Adrenal gland (tissue), 12 donors: ENCODE data around the gene USF1. TPM values are rescaled to one million over a fixed set of nuclear protein-coding genes. Genes with fewer than 3 reads are reported as not detected.
A peak's percentile ranks its signal among the peaks of the same experiment; 100 is the strongest.
"Not testable (repeated sequence)": the region's sequence is repeated elsewhere in the genome, so short reads cannot be mapped to it uniquely, and the experiment has no call there.

Experiments used
- DNase-seq, 7 donors: peaks; one replicate each; pipeline ENCODE4 v3.0.0-alpha.2; 2019 to 2020
- H3K27ac ChIP-seq, 5 donors: fragments of 200-600 bp; sonication (generic) in 4 of 5; 1 replicate in 3 of 5; 2 replicates in 2 of 5; pipeline versions ENCODE4 v1.5.1 to v1.8.0; 2016 to 2020; ENCODE audit warnings: mild to moderate bottlenecking in 1 of 5
- H3K27me3 ChIP-seq: fragments of 200-600 bp; 2 replicates; pipeline ENCODE4 v1.8.0; 2021
- H3K36me3 ChIP-seq, 2 donors: fragments of 200-600 bp; replicated peaks in 1 of 2; 1 replicate in 1 of 2; 2 replicates in 1 of 2; pipeline versions ENCODE4 v1.5.1 to v1.8.0; 2018 to 2022
- H3K4me1 ChIP-seq, 2 donors: fragments of 200-600 bp; replicated peaks in 1 of 2; 1 replicate in 1 of 2; 2 replicates in 1 of 2; pipeline versions ENCODE4 v1.5.1 to v1.8.0; 2018 to 2021
- H3K4me3 ChIP-seq, 4 donors: fragments of 200-600 bp; sonication (generic) in 3 of 4; one replicate each; pipeline ENCODE4 v1.5.1; 2016 to 2018
- H3K9me3 ChIP-seq, 3 donors: fragments of 200-600 bp; sonication (generic) in 1 of 3; replicated peaks in 1 of 3; 1 replicate in 2 of 3; 2 replicates in 1 of 3; pipeline versions ENCODE4 v1.5.1 to v1.8.0; 2016 to 2021
- CTCF ChIP-seq, 6 experiments: fragments of 450-650 bp in 4 of 6; fragments of 200-600 bp in 2 of 6; sonication (generic) in 1 of 6; IDR thresholded peaks; 1 replicate in 5 of 6; 2 replicates in 1 of 6; pipeline versions ENCODE4 v1.5.1 to v1.8.0; 2016 to 2021; ENCODE audit warnings: antibody characterized with exemption in 6 of 6, mild to moderate bottlenecking in 2 of 6, moderate library complexity in 1 of 6
- POLR2A ChIP-seq, 2 donors: fragments of 450-650 bp; IDR thresholded peaks; one replicate each; pipeline ENCODE4 v1.6.1; 2017; ENCODE audit warnings: antibody characterized with exemption in 2 of 2, mild to moderate bottlenecking in 2 of 2, moderate library complexity in 1 of 2
- WGBS, 4 donors: extraction: QIAGEN DNeasy Blood & Tissue Kit in 2 of 4; methylation state at CpG; one replicate each; pipeline versions ENCODE4 v1.1.5 to v1.1.7; 2013 to 2017; 5-methylcytosine and 5-hydroxymethylcytosine counted together
- intact Hi-C, 2 donors: fragments of 100-400 bp; cut with DNase I; formaldehyde crosslinking; loops; one replicate each; pipeline versions ENCODE4 v1.14.1 to v1.15.0; 2022 to 2023
- polyA plus RNA-seq, 3 donors: library from polyadenylated mRNA; stranded (reverse); fragments of 200-250 nt in 2 of 3; fragments of 350-450 nt in 1 of 3; fragmentation: Illumina TruSeq in 1 of 3; extraction: RNeasy Lipid Tissue Mini Kit (QIAGEN cat#74804) in 1 of 3; gene quantifications; one replicate each; pipeline ENCODE4 v1.2.3, GENCODE V29; 2013 to 2014
- total RNA-seq, 9 donors: library from RNA; depleted of rRNA in 4 of 9; stranded (reverse); fragments of >200 nt in 4 of 9; fragments of 120-200 nt in 1 of 9; fragmentation: NEBNext Ultra II Directional in 1 of 9; extraction: Animal tissue kit (Norgen Biotek cat#: 25700) in 1 of 9; gene quantifications; one replicate each; pipeline versions ENCODE4 v1.1.0 to v1.2.4, GENCODE V29; 2013 to 2023
- donor health status: healthy with polysubstance abuse.
- donor health status: Bipolar disorder and iron deficiency.
- donor health status: DM: yes; HTN: yes; CAD: no.
- donor health status: DM: no; HTN: no; CAD: no.
- donor health status: DM: no; HTN: no; CAD: no.
- donor health status: DM: yes; HTN: yes; CAD: no.

The USF1 gene
- total and polyA plus RNA-seq, 12 donors: 41.3 to 153 (median 63.7) TPM

- intact Hi-C loops: no loop called here
- WGBS, 4 donors: 68 to 78% (median 73%) methylated on average over 9 of the region's 9 CpGs
- H3K27ac ChIP-seq: peak overlapping the region; percentile 13 to 87 (median 56)
- no peaks in the 10 kb centered on the region for H3K4me1 ChIP-seq
- no peaks in the 10 kb centered on the region for H3K36me3 ChIP-seq
- H3K4me3 ChIP-seq: peak overlapping the region in 1 of 4 donors; percentile 55
- H3K27me3 ChIP-seq: peaks cover 6% of the 10 kb centered on the region
- no peaks in the 10 kb centered on the region for H3K9me3 ChIP-seq
- no peak for TF ChIP-seq POLR2A (IDR thresholded peaks at IDR 0.05)
- no peak for TF ChIP-seq CTCF (IDR thresholded peaks at IDR 0.05)
- no peak for DNase-seq
Observed at GRCh38 chr1:161069241-161069640, 23.5 kb upstream of the USF1 start.

DNA sequence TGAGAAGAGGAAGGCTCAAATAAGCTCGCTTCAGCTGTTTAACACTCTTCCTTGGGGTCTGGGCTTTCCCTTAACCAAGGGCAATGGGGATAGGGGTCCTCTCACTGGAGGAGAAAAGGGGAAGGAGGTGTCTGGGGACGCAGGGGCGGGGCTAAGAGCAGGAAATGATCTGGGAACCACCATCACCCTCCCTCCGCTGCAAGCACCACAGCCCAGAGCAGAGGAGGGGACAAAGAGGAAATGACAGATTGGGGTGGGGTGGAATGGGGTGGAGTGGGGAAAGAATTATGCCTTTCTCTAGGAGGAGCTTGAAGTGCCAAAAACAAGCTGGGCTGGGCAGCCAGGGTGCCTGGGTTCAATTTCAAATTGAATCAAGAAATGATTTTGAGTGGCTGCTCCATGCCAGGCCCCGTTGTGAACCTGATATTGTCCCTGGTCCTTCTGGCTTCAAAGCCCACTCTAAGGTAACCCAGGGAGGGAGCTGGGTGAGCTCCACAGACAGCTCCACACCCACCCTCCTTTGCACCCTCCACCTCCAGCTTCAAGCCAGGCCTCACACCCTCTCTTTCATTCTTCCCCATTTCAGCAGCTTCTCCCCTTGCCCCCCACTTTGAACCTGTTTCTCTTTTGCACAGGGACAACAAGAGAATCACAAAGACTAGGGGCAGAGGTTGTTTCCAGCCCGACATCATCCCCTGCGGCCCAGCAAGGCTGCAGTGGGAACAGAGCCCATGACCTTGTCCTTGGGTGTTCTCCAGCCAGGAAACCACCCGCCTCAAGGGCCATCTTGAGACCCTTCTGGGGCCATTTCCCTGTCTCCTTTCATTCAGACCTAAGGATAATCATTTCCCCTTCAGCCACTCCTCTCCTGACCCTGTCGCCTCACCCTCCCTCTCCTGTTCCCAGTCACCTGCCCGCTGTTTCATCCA is 22.8 kb upstream of the USF1 start:
- 54 to 60% (median 58%) methylated on average over 10 of the region's 10 CpGs for WGBS, 4 donors
- no peak for TF ChIP-seq CTCF (IDR thresholded peaks at IDR 0.05)
- H3K27ac ChIP-seq: peak overlapping the region in 4 of 5 donors; percentile 13 to 87 (median 62)
- peaks cover 6% of the 10 kb centered on the region for H3K27me3 ChIP-seq
- peak in 6 of 7 donors; percentile 39 to 72 (median 64) for DNase-seq
- intact Hi-C loops: no loop called here
- H3K4me3 ChIP-seq: peak overlapping the region in 1 of 4 donors; percentile 55
- no peaks in the 10 kb centered on the region for H3K4me1 ChIP-seq
- no peaks in the 10 kb centered on the region for H3K36me3 ChIP-seq
- no peaks in the 10 kb centered on the region for H3K9me3 ChIP-seq

GRCh38 chr1:161066694-161067093 is 20.9 kb upstream of the USF1 start:
- no peak overlapping the region for H3K4me3 ChIP-seq
- intact Hi-C loops: no loop called here

DNA sequence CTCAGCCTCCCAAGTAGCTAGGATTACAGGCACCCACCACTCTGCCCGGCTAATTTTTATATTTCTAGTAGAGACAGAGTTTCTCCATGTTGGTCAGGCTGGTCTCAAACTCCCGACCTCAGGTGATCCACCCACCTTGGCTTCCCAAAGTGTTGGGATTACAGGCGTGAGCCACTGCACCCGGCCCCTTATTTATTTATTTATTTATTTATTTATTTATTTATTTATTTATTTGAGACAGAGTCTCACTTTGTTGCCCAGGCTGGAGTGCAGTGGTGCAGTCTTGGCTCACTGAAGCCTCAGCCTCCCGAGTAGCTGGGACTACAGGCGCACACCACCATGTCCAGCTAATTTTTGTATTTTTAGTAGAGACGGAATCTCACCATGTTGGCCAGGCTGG is 19.9 kb upstream of the USF1 start:
- H3K27me3 ChIP-seq, DNase-seq, H3K27ac ChIP-seq, H3K36me3 ChIP-seq, H3K4me1 ChIP-seq, H3K4me3 ChIP-seq, H3K9me3 ChIP-seq, intact Hi-C loops: not testable (repeated sequence)
- 85 to 88% (median 87%) methylated on average over 7 of the region's 7 CpGs for WGBS, 4 donors

More at GRCh38 chr1:161066694-161067093, 20.9 kb upstream of the USF1 start:
- TF ChIP-seq CTCF (IDR thresholded peaks at IDR 0.05) (no peak), POLR2A (IDR thresholded peaks at IDR 0.05) (no peak)
- no peak for DNase-seq
- Histone ChIP-seq H3K36me3 (no peaks in the 10 kb centered on the region), H3K27me3 (peaks cover 6% of the 10 kb centered on the region), H3K9me3 (no peaks in the 10 kb centered on the region), H3K4me1 (no peaks in the 10 kb centered on the region), H3K27ac (no peak overlapping the region)
- WGBS, 4 donors: 59 to 73% (median 65%) methylated on average over 3 of the region's 3 CpGs

DNA sequence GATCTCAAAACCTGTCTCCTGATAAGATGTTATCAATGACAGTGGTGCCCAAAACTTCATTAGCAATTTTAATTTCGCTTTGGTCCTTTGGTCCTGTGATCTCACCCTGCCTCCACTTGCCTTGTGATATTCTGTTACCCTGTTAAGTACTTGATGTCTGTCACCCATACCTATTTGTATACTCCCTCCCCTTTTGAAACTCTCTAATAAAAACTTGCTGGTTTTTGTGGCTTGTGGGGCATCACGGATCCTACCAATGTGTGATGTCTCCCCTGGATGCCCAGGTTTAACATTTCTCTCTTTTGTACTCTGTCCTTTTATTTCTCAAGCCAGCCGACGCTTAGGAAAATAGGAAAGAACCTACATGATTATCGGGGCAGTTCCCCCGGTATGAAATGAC is 18.2 kb upstream of the USF1 start:
- DNase-seq, H3K4me3 ChIP-seq, H3K27me3 ChIP-seq, H3K4me1 ChIP-seq, intact Hi-C loops, H3K36me3 ChIP-seq, H3K9me3 ChIP-seq, H3K27ac ChIP-seq: not testable (repeated sequence)
- 59 to 70% (median 67%) methylated on average over 6 of the region's 6 CpGs for WGBS, 4 donors
